HG02571 (cell line): Measurements from ENCODE around the gene STMN3.
A peak's percentile ranks its signal among the peaks of the same experiment; 100 is the strongest.
"Not testable (repeated sequence)": the region's sequence is repeated elsewhere in the genome, so short reads cannot be mapped to it uniquely, and the experiment has no call there.

Experiments used
- ATAC-seq: cut with Tn5 transposase; IDR thresholded peaks from one replicate; pipeline ENCODE4 v1.9.1; 2021; ENCODE audit warnings: mild to moderate bottlenecking, moderate library complexity; ENCODE audit not compliant: unreplicated experiment

Gene STMN3

DNA sequence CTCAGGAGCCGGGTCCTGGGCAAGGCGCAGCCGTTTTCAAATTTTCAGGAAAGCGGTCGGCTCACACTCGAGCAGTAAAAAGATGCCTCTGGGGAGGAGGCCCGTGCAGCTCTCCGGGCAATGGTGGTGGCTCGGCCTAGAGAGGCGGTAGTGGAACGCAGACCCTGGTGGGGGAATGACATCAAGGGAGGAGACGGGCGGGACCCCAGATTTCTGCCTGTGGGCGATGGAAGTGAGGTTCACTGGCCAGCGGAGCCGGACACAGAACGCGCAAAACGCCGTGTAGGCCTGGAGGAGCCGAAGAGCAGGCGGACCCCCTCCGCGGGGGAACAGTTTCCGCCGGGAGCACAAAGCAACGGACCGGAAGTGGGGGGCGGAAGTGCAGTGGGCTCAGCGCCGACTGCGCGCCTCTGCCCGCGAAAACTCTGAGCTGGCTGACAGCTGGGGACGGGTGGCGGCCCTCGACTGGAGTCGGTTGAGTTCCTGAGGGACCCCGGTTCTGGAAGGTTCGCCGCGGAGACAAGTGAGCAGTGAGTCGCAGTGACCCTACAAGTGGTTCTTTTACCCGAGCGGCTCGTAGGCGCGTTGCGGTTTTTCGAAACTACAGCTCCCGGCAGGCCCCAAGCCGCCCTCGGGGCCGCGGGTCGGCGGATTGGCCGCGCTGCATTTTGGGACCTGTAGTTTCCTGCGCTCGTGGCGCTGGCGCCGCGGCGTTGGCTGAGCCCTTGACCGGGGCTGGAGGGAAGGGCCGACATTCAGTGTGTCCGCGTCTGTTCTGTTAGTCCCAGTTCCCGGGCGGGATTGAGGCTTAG, 4.9 kb upstream of the STMN3 start, which contains the start of gene RTEL1:
Gene RTEL1, plus strand, starts transcription at position 376 of the 812 bp plus-strand sequence. CDS start 1,091 bp downstream, outside the sequence.
- ATAC-seq: peak; percentile 85

DNA sequence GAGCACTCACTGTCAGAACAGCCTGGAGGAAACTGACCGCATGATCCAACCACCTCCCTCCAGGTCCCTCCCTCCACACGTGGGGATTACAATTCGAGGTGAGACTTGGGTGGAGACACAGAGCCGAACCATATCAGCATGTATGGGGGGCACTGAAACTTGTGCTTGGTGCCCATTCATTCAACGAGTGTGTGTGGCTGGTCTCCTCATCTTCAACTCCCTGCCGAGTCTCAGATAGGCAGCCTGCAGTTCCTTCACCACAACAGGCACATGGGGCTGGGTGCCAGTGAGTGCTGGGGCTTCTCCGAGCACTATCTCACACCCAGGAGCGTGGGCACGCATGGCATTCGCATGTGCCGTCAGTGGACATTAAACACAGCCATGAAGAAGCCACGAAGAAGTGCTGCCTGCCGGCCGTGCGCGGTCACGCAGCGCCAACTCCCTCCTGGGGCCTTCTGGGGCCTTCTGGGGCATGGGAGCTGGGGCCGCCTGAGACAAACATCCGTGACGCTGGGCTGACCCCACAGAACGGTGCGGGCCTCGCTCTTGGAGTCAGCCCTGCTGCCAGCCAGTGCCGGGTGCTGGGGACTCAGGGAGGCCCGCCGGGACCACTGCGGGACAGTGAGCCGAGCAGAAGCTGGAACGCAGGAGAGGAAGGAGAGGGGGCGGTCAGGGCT, 4.2 kb upstream of the STMN3 start:
- ATAC-seq: no peak

DNA sequence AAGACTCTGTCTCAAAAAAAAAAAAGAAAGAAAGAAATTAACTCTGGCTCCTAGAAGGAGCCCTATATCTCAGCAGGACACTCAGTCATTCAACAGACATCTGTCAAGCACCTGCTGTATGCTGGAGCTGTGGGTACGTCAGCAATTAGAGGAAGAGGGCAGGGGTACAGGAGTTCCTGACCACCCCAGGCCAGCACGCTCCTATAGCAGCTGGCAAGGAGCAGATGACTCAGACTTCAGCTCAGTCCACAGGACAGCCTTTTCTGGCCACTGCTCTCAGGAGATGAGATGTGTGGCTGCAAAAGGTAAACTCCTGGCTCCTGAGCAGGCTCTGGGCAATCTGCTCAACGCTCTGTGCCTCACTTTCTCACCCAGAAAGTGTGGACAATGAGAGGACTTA, 3.2 kb upstream of the STMN3 start:
- ATAC-seq: no peak

DNA sequence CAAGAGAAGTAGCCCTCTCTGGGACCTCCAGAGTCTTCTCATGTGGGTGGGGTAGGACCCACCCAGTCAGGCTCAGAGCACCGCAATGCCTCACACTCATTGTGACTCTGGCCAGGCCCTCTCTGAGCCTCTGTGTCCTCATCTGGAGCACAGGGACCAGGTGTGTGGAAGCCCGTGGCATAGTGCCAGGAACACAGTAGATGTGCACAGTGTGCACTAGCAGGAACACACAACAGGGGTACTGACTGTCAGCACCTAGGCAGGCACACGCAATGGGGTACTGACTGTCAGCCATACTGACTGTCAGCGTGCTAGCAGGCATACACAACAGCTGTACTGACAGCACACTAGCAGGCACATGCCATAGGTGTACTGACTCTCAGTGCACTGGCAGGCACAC, 2.0 kb upstream of the STMN3 start:
- no peak for ATAC-seq

DNA sequence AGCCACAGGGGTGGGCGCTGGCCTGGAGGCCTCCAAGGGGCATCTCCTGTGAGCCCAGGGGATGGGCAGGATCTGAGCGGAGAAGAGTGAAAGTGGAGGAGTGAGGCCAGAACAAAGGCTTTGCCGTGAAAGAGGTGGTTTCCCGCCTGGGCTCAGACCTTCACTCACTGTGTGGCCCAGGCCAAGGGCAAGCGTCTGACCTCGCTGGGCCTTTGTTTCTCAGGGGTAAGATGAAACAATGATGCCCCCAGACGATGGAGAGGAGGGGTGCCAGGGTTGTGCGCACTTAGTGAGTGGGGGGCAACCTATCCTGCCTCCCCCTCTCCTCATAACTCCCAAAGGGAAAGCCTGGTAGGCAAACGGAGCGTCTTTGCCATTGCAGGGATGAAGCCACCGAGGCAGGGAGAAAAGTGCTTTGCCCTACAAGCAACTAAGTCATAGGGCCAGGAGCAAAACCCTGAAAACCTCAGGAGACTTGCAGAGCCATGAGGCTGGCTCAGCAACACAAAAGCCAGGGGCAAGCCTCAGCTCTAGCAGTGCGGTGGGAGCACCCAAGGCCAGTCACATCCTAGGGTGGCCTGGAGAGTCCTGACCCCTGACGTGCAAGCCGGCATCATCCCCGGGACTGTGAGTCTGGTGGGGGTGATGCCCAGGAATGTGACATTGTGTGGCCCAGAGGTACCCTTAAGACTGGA, 897 bp upstream of the STMN3 start:
- no peak for ATAC-seq

DNA sequence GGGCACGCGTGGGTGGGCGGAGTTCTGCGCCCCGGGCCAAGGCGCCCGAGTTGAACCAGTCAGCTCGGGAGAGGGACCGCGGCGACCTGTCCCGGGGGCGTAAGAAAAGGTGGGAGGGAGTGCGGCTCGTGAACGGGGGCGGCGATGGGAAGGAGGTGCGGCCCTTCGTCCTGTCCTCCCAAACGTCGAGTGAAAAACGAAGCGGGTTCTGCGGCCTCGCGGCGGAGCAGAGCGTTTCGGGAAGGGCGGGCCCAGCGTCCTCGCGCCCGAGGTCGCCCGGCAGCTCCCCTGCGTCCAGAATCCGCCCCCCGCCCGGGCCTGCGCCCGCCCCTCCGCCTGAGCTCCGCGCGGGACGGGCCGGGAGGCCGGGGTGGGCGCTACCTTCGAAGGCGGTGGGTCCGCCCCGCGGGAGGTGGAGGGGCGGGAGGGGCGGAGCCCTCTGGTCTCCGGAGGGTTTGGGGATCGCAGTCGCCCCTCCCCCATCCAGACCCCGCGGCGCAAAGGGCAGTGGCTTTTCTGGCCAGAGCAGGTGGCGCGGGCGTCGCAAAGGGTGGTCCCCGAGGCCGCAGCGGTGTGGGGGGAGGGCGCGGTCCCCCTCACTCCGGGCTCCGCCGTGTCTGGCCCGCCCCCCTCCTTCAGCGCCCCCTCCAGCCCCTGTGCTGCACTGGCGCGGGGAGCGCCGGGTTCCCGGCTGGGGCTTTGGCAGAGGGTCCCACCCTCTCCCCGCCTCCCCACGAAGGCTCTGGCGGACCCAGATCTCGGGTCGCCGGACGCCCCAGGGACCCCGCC, 838 bp downstream of the STMN3 start:
- ATAC-seq: no peak

DNA sequence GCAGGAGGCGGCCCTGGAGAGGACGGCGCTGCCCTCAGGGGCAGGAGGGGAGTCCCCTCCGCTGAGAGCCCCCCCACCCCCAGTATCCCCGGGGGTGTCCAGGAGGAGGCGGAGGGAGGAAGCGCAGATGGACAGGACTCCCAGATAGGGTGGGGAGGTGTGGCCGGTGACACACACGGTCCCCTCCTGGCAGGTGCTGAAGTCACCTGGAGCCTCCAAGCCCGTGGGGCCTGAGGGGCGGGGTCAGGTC, 1.4 kb downstream of the STMN3 start:
- no peak for ATAC-seq

DNA sequence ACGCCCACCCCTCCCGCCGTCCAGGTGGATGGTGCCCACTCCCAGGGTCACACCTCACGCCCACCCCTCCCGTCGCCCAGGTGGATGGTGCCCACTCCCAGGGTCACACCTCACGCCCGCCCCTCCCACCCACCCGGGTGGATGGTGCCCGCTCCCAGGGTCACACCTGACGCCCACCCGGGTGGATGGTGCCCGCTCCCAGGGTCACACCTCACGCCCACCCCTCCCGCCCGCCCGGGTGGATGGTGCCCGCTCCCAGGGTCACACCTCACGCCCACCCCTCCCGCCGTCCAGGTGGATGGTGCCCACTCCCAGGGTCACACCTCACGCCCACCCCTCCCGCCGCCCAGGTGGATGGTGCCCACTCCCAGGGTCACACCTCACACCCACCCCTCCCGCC, 2.7 kb downstream of the STMN3 start:
- not testable (repeated sequence) for ATAC-seq

DNA sequence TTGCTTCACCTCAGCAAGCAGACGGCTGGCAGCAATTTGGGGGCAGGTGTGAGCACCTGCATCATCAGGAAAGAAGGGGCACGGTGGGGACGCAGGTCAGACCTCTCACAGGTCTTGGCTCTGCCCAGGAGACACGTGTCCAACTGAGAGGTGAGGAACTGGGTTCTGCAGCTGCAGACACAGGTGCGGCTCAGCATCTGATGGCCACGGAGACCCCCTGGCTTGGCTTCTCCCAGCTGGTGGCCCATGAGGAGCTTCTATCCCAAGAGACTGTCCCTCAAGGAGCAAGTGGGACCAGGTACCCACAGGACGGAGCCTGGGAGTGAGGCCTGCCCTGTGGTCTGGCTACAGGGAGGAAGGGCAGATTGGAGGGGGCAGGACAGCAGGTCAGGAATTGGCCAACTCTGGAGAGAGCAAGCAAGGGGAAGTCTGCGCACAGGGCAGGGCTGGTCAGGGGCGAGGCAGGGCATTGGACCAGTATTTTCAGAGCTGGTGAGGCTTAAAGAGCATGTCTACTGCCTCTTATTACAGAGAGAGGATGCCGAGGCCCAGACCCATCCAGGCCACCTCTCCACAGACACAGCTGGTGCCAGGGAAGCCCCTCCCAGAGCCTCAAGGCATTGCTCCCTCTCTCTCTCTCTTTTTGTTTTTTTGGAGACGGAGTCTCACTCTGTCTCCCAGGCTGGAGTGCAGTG, 4.2 kb downstream of the STMN3 start:
- no peak for ATAC-seq

DNA sequence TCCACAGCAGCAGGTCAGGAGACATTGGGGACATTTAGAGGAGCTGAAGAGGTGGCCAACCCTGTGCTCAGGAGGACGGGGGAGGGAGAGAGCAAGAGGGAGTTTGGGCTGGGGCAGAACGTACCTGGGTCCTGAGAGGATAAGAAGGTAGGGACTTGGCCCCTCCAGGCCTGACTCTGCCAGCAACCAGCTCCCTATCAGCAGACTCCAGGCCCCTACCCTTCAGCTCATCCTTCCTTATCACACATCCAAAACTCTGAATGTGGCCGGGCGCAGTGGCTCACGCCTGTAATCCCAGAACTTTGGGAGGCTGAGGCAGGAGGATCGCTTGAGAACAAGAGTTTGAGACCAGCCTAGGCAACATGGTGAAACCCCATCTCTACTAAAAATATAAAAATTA, 5.0 kb downstream of the STMN3 start:
- no peak for ATAC-seq

DNA sequence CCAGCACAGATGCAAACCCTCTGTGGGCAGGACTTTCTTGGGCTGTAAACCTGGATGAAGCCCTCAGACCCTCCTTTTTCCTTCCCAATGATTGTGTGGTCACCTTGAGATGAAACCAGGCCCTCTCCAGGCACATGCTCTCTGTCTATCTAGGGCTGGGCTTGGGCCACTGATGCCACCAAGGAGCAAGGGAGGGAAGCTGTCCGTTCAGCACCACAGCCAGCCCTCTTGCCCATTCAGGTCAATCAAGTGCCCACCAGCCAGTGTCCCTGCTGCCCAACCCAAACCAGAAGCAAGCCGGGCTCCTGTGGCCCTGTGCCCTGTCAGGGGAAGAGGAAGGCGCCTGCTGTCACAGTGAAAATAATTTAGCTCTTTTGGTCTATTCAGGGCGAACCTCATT, 8.0 kb downstream of the STMN3 start:
- ATAC-seq: no peak

DNA sequence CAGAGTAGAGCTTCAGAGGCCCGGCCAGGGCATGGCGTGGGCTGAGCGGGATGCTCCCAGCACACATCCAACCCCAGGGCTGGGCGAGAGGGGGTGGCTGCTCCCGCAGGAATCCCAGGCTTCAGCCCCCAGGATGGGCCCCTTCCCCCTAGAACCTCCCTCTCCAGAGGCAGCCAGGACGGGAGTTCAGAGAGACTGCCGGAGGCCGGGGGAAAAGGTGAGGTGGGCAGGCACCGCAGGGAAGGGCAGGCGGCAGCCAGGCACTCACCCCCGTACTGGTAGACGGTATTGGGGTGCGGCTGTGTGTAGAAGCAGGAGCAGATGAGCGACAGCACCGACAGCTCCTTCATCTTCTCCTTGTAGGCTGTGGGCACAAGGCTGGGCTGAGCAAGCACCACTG, 9.3 kb downstream of the STMN3 start:
- no peak for ATAC-seq

DNA sequence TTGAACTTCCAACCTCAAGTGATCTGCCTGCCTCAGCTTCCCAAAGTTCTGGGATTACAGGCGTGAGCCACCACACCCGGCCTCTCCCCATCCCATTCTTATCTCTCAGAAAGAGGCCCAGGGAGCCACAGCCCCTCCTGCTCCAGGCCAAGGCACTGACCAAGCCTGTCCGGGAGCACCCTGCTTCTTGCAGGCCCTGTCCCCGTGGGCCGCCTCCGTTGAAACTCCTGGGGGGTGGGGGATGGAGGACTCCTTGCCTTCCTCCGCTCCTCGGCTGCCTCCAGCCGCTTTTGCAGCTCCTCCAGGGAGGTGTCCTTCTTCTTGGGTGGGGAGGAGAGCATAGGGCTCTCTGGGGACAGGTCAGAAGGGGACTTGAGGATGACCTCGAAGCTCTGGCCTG, 9.7 kb downstream of the STMN3 start:
- ATAC-seq: no peak

DNA sequence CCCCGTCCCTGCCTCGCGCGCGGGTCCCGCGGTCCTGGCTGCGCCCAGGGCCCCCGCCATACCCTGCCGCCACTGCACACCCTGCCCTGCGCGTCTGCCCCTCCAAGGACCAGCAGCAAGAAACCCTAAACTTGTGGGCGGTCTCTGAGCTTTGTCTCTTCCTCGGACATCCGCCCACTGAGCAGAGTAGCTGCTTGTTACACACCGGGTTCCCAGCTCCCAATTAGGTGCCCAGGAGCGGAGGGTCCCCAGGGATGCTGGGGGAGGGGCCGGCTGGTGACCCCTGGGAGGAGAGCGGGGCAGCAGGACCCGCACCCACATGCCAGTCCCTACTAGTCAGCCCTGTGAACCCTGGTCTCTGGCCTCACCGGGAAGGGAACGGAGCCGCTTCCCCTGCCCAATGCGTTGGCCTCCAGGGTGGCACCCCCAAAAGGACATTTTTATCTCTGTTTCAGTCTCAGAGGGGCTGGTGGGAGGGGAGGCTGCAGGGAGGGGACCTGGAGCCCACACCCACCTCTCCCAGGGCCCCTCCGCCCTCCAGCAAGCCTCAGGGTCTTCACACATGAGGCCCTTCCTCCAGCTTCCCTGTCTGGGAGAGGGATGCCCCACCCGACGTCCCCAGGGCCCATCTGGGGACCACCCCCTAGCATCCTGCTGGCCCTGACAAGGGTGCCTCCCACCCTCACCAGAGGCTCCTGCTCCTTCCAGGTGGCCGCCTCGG, 10.5 kb downstream of the STMN3 start:
- no peak for ATAC-seq

DNA sequence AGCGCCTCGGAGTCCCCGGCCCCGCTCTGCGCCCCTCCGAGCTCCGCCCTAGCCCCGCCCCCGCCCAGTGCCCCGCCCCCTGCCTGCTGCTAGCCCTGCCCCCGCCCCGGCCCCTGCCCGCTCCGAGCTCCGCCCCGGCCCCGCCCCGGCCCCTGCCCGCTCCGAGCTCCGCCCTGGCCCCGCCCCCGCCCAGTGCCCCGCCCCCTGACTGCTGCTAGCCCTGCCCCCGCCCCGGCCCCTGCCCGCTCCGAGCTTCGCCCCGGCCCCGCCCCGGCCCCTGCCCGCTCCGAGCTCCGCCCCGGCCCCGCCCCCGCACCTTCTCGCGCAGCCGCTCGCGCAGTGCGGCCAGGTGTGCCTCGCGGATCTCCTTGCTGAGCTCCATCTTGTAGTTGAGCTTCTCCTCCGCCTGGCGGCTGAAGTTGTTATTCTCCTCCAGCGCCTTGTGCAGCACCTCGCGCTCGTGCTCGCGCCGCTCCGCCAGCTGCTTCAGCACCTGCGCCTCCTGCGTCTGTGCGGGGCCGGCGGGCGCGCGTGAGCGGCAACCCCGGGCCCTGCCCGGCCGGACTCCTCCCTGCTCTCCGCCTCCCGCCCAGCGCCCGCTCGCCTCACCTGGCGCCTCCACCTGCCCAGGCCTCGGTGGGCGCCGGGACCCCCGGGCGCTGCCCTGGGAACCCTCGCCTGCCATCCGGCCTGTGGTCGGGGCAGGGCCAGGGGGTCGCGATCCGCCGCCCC, 11.3 kb downstream of the STMN3 start:
- ATAC-seq: peak; percentile 49

DNA sequence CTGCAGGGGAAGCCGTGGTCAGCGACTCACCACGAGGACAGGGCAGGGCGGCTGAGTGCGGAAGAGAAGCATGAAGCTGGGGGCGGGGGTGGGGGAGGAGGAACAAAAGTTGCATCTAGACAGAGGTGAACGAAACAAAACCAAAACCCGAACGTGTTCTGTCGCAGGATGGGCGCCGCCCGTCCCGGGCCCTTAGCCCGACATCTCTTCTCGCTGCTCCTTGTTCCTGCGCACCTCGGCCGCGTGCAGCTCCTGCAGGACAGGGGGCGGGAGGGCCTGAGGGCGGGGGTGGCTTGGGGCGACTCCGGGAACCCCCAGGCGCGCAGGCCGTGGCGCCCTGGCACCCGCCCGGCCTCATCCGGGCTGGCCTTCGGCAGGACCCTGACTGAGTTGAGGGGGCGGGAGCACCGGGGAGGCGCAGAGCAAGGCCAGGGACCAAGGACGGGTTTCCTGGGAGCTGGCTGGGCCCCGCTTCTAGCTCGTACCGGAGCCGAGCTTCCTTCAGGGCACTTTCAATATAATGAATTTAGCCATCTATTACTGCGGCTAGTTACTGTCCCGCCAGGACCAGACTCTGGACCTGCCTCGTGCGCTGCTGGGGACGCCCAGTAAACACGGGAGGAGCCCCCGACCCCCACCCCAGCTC, 12.0 kb downstream of the STMN3 start:
- peak; percentile 27 for ATAC-seq

DNA sequence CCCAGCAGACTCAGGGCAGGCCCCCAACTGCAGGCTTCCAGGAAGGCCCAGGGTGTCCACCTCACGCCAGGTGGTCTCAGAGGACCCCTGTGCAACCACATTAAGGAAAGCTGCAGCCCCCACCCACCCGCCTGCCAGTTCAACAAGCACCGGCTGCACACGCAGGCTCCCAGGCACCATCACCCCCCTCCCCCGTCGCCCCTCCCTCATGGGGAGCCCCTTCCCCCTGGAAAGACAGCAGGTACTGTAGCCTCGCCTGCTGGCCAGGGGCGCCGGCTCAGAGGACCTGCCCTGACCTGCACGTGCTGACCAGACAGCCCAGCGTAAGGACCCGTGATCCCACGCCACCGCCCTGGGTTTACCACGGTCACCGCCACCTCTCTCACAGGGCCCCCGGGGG, 12.5 kb downstream of the STMN3 start:
- not testable (repeated sequence) for ATAC-seq

DNA sequence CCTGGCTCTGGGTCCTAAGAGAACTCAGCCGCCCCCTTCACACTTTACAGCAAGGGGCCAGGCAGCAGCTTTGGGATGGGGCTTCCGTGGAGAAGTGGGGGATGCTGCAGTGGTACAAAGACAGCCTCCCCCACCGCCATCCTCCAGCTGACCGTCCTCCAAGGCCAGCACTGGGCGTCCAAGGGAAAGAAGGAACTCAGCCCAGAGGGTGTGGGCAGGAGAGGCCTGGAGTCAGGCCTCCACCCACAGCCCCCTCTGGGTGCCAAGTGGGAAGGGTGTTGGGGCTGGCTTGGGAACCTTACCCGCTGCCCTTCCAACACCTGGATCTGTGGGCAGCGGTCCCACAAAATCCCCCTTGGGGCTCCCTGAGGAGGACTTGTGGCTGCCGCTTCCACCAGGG, 13.1 kb downstream of the STMN3 start:
- ATAC-seq: no peak
